SK-N-SH (cell line): ENCODE results near the gene ALDH7A1.

Experiments used
- CHD2 ChIP-seq: fragments of 150-350 bp; IDR thresholded peaks from 2 replicates; pipeline ENCODE4 v1.6.1; 2018; ENCODE audit warnings: low read length; ENCODE audit not compliant: partially characterized antibody
- CTCF ChIP-seq: fragments of 200-600 bp; sonication (generic); IDR thresholded peaks from 2 replicates; pipeline ENCODE4 v1.6.1; 2017; ENCODE audit warnings: antibody characterized with exemption, mild to moderate bottlenecking, moderate library complexity
- ELF1 ChIP-seq: IDR thresholded peaks from 2 replicates; pipeline ENCODE4 v1.4.0; 2012
- MAX ChIP-seq: IDR thresholded peaks from 2 replicates; pipeline ENCODE4 v1.4.0; 2012; ENCODE audit warnings: low read depth
- POLR2AphosphoS5 ChIP-seq: IDR thresholded peaks from 2 replicates; pipeline ENCODE4 v1.6.1; 2012; ENCODE audit warnings: low read depth, low read length
- RAD21 ChIP-seq: IDR thresholded peaks from 2 replicates; pipeline ENCODE4 v1.6.1; 2012; ENCODE audit warnings: mild to moderate bottlenecking, low read length
- RCOR1 ChIP-seq: fragments of 150-350 bp; IDR thresholded peaks from 2 replicates; pipeline ENCODE4 v1.6.1; 2017; ENCODE audit warnings: antibody characterized with exemption, low read length
- REST ChIP-seq: IDR thresholded peaks from 2 replicates; pipeline ENCODE4 v1.6.1; 2012; ENCODE audit warnings: mild to moderate bottlenecking, low read depth, low read length, moderate library complexity
- RXRA ChIP-seq: IDR thresholded peaks from 2 replicates; pipeline ENCODE4 v1.4.0; 2012; ENCODE audit warnings: low read depth, mild to moderate bottlenecking, borderline replicate concordance

- TF ChIP-seq MAX (no peak), ELF1 (no peak), RXRA (no peak), CHD2 (no peak), RCOR1 (no peak), REST (no peak), CTCF (no peak), POLR2AphosphoS5 (no peak), RAD21 (no peak)
Measured at GRCh38 chr5:126568206-126568755, 26.7 kb downstream of the ALDH7A1 start.
